Renal cortex interstitium (tissue), 11 donors: ENCODE measurements around the gene CIRBP. TPM values are rescaled to one million over a fixed set of nuclear protein-coding genes. Genes with fewer than 3 reads are reported as not detected.

Experiments
- DNase-seq, 11 donors: peaks; one replicate each; pipeline ENCODE4 v3.0.0-alpha.2; 2013; ENCODE audit warnings: low read depth in 9 of 11, low spot score in 4 of 11; ENCODE audit errors: extremely low read depth in 1 of 11
- polyA plus RNA-seq, 3 donors: library from polyadenylated mRNA; unstranded; fragments of 120-200 nt; gene quantifications; one replicate each; pipeline ENCODE4 v1.2.1, GENCODE V29; 2013; ENCODE audit not compliant: insufficient read length in 3 of 3

Gene CIRBP
- polyA plus RNA-seq, 3 donors = 803 to 982 (median 849) TPM

- DNase-seq = no peak
Measured at GRCh38 chr19:1226227-1226518, 43.0 kb upstream of the CIRBP start.

DNA sequence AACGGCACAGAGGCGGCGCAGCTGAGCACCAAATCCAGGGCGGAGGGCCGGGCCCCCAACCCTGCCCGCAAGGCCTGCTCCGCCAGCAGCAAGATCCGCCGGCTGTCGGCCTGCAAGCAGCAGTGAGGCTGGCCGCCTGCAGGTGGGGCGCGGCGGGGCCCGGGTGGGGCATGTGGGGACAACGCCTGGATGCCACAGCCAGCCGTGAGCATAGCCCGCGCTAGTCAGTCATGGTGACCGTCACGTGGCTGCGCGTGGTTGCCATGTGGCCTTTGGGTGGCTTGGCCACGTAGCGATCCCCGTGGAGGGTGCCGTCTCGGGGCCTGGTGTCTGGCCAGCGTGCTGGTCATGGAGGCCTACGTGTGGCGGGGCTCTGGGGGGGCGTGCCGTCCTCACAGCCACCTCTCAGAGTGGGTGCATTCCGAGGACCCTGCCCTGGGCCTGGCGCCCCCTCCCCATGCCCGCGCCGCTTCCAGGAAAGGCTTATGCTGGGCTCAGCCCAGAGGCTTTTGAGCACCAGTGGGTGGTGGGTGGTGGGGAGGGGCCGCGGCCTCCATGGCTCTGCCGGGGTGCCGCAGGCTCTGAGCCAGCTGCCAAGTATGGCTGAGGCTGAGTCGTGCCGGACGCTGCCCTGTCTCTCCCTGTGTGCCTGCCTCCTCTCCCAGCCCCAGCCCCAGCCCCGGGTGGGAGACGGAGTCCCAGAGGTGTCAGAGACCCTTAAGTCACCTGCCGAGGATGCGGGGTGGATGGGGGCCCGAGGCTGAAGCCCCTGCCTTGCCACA lies 42.4 kb upstream of the CIRBP start:
- DNase-seq = no peak

- DNase-seq = no peak
Measured at GRCh38 chr19:1227304-1228054, 41.7 kb upstream of the CIRBP start.

DNA sequence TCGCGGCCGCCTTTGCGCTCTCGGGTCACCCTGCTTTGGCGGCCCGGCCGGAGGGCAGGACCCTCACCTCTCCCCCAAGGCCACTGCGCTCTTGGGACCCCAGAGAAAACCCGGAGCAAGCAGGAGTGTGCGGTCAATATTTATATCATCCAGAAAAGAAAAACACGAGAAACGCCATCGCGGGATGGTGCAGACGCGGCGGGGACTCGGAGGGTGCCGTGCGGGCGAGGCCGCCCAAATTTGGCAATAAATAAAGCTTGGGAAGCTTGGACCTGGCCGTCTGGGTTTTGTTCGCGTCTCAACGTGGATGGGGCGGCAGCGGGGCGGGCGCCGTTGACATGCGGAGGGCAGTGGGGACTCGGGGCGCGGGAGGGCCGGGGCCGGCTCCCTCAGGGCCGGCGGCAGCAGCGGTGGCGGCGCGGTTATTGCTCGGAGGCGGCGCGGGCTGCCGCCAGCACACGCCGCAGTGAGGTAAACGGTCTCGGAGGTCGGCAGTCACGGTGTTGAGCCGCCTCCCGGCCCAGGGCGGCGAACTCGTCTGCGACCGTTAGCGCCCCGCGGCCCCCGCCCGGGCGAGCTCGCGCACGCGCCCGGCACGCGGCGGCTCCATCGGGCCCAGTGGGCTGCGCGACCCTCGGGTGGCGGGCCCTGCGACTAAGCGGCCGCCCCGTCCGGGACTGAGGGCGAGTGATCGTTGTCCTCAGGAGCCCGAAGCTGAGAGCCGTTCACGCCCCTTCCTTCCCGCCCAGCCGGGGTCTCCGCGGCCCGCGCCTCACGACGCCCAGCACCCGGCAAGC lies 40.8 kb upstream of the CIRBP start:
- no peak for DNase-seq

GRCh38 chr19:1229056-1229923 lies 39.8 kb upstream of the CIRBP start:
- DNase-seq = no peak

DNA sequence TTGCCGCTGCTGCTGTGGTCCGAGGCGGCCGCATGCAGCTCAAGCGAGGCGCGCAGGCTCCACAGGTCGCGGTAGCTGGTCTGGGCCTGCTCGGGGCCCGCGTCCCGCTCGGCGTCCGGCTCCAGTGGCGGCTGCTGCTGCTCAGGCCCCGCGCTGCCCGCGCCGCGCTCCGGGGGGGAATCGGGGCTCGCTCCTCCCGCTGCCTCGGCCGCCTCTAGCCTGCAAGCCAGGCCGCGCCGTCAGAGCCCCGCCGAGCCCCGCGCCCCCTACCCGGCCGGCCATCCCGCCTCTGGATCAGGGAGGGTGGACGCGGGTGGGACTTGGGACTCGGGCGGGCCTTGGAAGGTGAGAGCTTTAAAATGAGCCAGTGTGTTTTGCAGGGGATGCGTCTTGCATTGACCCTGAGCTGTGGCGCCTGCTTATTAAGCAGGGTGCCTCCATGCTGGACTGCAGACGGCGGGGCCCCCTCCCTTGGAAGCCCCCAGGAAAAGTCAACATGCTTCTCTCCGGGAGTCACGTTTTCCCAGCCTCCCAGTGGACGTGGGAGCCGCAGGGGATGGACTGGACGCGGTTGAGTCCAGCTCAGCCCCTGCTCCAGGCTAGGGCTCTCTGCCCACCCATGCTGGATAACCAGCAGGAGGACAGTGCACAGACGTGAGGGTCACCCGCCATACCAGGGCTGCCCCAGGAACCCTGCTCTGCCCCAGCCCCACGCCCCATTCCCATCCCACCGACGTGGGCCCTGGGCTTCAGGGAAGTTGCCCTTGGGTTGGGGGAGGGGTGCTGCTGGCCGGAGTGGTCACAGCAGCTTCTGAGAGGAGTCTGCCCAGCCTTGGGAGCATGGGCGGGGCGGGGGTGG lies 39.0 kb upstream of the CIRBP start:
- no peak for DNase-seq

DNA sequence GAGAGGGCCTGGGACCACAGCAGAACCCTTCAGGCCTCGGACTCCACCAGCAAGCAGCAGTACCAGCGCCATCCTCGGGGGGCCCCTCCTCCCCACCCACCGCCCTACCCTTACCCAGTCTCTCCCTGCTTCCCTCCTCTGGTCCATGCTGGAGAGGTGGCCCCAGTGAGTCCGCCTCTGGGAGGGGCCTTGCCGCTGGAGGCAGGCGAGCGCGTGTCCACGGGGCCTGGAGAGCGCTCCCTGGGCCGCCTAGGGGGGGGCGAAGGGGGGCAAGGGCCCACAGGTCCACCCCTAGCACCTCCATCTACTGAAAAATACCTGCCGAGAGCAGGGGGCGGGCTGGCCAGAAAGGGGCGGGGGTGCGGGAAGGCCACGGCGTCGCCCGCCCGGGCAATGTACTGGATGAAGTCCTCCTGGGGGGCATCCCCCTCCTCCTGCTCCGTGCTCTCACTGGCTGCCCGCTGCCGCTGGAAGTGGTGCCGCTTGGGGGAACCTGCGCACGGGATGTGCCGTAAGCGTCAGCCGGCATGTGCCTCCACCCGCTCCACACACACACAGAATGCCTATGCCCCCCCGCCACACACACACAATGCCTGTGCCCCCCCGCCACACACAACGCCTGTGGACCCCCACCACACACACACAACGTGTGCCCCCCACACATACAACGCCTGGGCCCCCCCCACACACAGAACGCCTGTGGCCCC lies 38.2 kb upstream of the CIRBP start:
- no peak for DNase-seq

GRCh38 chr19:1231729-1232637 lies 37.1 kb upstream of the CIRBP start:
- no peak for DNase-seq

GRCh38 chr19:1232652-1233072 lies 36.5 kb upstream of the CIRBP start:
- DNase-seq = no peak

GRCh38 chr19:1233115-1233667 lies 35.9 kb upstream of the CIRBP start:
- no peak for DNase-seq

DNA sequence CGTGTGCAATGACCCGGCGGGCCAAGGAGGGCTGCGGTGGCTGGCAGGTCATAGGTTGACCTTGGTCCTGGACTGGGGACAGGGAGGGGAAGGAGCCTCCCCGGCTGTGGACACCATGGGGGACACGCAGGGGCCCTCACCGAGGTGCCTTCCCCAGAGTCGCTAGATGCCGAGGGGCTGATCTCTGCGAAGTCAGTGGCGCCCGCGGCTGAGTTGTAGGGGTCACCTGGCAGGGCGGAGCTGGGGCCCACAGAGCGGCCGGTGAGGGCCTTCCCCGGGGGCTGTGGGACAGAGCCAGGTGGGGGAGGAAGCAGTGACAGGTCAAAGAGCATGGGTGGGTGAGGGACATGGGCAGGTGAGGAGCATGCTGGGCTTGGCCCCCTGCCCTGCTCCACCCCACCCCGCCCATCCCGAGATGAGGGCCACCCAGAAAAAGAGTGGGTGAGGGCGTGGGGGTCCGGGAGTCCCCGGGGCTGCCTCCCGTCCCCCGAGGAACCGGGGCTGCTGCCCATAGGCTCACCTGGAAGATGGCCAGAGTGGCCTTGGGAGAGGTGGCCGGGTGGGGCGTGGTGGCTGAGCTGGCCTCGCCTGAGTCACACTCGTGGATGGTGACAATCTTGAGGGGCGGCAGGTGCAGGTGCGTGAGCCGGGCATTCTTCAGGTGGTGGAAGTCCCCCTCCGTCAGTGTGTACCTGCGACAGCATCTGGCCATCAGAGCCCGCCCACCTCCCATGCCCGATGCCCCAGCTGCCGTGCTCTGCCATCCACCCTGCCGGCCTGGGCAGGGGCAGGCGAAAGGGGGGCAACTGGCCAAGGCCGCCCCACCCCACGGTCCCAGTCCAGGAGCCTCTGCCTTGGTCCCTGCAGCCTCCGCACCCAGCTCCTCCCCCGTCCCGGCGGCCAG lies 34.8 kb upstream of the CIRBP start:
- DNase-seq = no peak

GRCh38 chr19:1234955-1235380 lies 34.2 kb upstream of the CIRBP start:
- DNase-seq = no peak

DNA sequence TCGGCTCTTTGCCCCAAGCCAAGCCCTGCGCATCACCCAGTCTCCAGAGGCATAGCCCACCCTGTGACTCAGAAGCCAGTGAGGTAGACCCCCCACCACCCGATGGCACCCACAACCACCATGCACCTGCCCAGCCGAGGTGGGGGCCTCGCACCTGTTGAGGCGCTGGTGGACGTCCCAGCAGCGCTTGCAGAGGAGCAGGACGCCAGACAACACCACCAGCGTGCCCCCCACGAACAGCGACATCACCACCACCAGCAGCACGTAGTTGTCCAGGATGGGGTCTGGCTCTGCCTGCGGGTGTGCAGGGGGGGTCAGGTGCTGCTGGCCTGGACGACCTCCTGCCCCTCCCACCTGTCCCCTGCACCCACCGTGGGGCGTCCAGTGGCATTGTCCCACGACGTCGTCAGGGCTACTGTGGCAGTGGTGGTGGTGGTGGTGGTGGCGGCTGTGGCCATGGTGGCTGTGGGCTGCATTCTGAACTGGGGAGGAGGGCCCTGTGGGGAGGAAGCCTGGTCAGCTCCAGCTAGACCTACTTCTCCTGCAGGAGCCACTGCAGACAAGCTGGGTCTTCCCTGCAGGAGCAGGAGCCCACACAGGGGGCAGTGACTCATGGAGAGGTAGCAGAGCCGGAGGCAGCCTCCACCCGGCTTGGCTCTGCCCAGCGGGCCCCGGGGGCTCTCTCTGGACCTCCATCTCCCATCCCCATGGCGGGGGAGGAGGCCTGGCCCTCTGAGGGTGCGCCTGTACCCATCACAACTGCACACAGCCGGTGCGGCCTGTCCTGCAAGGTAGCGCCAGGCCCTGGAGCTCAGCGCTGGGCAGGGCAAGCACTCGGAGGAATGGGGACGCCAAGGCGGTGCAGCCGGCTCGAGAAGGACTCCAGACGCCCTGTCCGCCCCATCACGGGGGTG lies 33.2 kb upstream of the CIRBP start:
- DNase-seq = no peak

DNA sequence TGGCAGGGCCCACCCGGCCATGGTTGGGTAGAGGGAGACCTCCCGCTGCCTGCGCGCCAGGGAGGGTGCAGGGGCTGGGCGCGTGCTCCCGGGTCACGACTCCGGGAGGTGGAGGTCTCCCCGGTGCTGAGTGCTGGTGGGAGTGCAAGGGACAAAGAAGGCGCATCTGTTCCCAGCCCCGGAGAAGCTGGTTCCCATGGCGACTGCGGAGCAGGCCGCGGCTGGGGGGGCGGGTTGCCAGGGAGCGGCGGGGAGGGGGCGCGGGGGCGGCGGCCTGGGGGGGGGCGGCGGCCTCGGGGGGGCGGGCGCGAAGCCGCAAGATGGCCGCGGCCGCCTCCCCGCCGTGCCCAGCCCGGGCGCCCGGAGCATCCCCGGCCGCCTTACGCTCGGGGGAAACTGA lies 32.6 kb upstream of the CIRBP start:
- no peak for DNase-seq
